ENCODE data around the gene RFX2. TPM values are rescaled to one million over a fixed set of nuclear protein-coding genes. Genes with fewer than 3 reads are reported as not detected.

Gene RFX2
- total and polyA plus RNA-seq, 2 experiments from 2014 or later = 2.3 to 4.9 TPM

DNA sequence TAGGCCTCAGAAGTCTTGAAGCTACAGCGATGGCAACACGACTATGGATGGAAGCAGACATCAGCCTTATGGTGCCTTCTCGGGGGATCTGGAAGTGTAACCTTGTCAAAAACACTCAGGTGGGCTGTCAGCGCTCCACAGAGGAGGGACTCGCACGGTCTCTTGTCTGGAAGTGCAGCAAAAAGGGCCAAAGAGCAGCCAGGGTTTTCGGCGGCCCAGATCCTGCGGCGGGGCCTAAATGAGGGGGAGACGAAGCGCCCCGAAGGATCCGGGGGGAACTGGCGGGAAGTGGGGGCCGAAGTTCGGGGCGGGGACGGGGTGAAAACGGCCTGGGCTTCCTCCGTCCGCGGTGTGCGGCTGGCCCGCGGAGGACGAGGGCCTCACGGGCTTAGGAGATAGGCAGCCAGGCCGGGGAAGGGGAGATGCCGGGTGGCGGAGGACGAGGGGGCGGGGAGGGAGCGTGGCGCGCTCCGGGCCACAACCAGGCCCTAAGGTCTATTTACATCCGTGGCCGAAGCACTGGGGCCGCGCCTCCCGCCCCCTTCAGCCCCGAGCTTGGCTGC, 133.0 kb downstream of the RFX2 start:
- H3K4me3 ChIP-seq = peak overlapping the region; percentile 46
- DNase-seq (ENCODE audit: low spot score) = no peak

DNA sequence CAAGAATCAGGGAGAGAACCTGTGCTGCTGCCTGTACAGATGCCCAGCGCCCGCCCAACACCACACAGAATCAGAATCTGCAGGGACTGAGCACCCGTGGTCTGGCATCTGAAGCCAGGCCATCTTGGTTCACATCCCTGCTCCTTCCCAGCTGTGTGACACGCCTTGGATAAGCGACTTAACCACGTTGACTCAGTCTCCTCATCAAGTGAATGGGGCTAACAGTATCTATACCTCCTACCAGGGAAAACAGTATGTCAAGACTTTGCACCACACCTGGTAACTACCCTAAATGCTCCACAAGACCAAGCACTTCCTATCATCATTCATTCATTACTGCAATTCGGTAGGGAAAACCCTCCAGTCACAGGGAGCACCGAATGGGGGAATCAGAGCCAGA, 133.5 kb downstream of the RFX2 start:
- WGBS (ENCODE audit: low lambda C conversion rate, missing lambda C conversion rate) = 63% methylated on average over 8 of the region's 8 CpGs
- Histone ChIP-seq H4K20me1 (ENCODE audit: insufficient read depth, poor library complexity, severe bottlenecking) (peaks cover 36% of the 10 kb centered on the region), H3K79me2 (peaks cover 74% of the 10 kb centered on the region), H3K4me3 (peak overlapping the region; percentile 46), H3K27ac (peak overlapping the region; percentile 85), H3K36me3 (replicated peaks; ENCODE audit: insufficient read depth, low read depth) (no peaks in the 10 kb centered on the region), H3K9me3 (ENCODE audit: low read depth) (no peaks in the 10 kb centered on the region), H3K4me2 (peak overlapping the region; percentile 92), H3K9me2 (replicated peaks; ENCODE audit: insufficient read depth) (no peaks in the 10 kb centered on the region), H2AFZ (no peak overlapping the region), H3K27me3 (no peaks in the 10 kb centered on the region), H3K4me1 (ENCODE audit: insufficient read depth) (peaks cover 37% of the 10 kb centered on the region)
- no peak for DNase-seq (ENCODE audit: low spot score)
- TF ChIP-seq, protein P1, sequence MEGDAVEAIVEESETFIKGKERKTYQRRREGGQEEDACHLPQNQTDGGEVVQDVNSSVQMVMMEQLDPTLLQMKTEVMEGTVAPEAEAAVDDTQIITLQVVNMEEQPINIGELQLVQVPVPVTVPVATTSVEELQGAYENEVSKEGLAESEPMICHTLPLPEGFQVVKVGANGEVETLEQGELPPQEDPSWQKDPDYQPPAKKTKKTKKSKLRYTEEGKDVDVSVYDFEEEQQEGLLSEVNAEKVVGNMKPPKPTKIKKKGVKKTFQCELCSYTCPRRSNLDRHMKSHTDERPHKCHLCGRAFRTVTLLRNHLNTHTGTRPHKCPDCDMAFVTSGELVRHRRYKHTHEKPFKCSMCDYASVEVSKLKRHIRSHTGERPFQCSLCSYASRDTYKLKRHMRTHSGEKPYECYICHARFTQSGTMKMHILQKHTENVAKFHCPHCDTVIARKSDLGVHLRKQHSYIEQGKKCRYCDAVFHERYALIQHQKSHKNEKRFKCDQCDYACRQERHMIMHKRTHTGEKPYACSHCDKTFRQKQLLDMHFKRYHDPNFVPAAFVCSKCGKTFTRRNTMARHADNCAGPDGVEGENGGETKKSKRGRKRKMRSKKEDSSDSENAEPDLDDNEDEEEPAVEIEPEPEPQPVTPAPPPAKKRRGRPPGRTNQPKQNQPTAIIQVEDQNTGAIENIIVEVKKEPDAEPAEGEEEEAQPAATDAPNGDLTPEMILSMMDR (IDR thresholded peaks at IDR 0.05; ENCODE audit: poor library complexity) = no peak
- TF ChIP-seq EZH2 (IDR thresholded peaks at IDR 0.05; ENCODE audit: borderline replicate concordance) (no peak), EZH2phosphoT487 (IDR thresholded peaks at IDR 0.05; ENCODE audit: low read depth, severe bottlenecking, unreplicated experiment) (no peak)

More for the DNA sequence above, 133.0 kb downstream of the RFX2 start:
- no peaks in the 10 kb centered on the region for H3K9me2 ChIP-seq (replicated peaks; ENCODE audit: insufficient read depth)
- H3K79me2 ChIP-seq = peaks cover 69% of the 10 kb centered on the region
- no peaks in the 10 kb centered on the region for H3K27me3 ChIP-seq
- 3% methylated on average over 16 of the region's 43 CpGs for WGBS (ENCODE audit: low lambda C conversion rate, missing lambda C conversion rate)
- no peaks in the 10 kb centered on the region for H3K9me3 ChIP-seq (ENCODE audit: low read depth)
- H2AFZ ChIP-seq = peak overlapping the region; percentile 38
- H4K20me1 ChIP-seq (ENCODE audit: insufficient read depth, poor library complexity, severe bottlenecking) = peaks cover 32% of the 10 kb centered on the region
- H3K36me3 ChIP-seq (replicated peaks; ENCODE audit: insufficient read depth, low read depth) = no peaks in the 10 kb centered on the region
- H3K4me1 ChIP-seq (ENCODE audit: insufficient read depth) = peaks cover 37% of the 10 kb centered on the region
- TF ChIP-seq, protein P1 (IDR thresholded peaks at IDR 0.05; ENCODE audit: poor library complexity) = no peak
- no peak for TF ChIP-seq EZH2phosphoT487 (IDR thresholded peaks at IDR 0.05; ENCODE audit: low read depth, severe bottlenecking, unreplicated experiment)
- TF ChIP-seq EZH2 (IDR thresholded peaks at IDR 0.05; ENCODE audit: borderline replicate concordance) = no peak
- H3K27ac ChIP-seq = peak overlapping the region; percentile 85
- peak overlapping the region; percentile 92 for H3K4me2 ChIP-seq

DNA sequence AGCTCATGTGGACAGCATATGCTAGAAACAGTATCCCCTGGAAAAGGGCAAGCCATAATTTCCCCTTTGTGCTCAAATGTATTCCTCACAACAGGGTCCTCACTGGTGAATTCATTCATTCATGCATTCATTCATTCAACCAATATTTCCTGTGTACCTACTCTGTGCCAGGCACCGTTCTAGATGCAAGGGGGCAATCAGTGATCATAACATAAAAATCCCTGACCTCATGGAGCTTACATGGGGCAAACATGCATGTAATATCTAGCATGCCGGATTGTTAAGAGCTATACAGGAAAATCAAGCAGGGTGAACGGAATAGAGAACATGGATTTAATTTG, 134.9 kb downstream of the RFX2 start:
- no peaks in the 10 kb centered on the region for H3K9me3 ChIP-seq (ENCODE audit: low read depth)
- H3K4me2 ChIP-seq = peak overlapping the region; percentile 92
- H3K9me2 ChIP-seq (replicated peaks; ENCODE audit: insufficient read depth) = no peaks in the 10 kb centered on the region
- TF ChIP-seq, protein P1 (IDR thresholded peaks at IDR 0.05; ENCODE audit: poor library complexity) = no peak
- no peak for TF ChIP-seq EZH2 (IDR thresholded peaks at IDR 0.05; ENCODE audit: borderline replicate concordance)
- no peak for TF ChIP-seq EZH2phosphoT487 (IDR thresholded peaks at IDR 0.05; ENCODE audit: low read depth, severe bottlenecking, unreplicated experiment)
- H3K27ac ChIP-seq = peak overlapping the region; percentile 87
- DNase-seq (ENCODE audit: low spot score) = no peak
- H3K36me3 ChIP-seq (replicated peaks; ENCODE audit: insufficient read depth, low read depth) = no peaks in the 10 kb centered on the region
- no peak overlapping the region for H2AFZ ChIP-seq
- peaks cover 37% of the 10 kb centered on the region for H3K4me1 ChIP-seq (ENCODE audit: insufficient read depth)
- H3K79me2 ChIP-seq = peaks cover 88% of the 10 kb centered on the region
- H3K4me3 ChIP-seq = no peak overlapping the region
- WGBS (ENCODE audit: low lambda C conversion rate, missing lambda C conversion rate) = 91% methylated on average over 3 of the region's 3 CpGs
- no peaks in the 10 kb centered on the region for H3K27me3 ChIP-seq
- peaks cover 46% of the 10 kb centered on the region for H4K20me1 ChIP-seq (ENCODE audit: insufficient read depth, poor library complexity, severe bottlenecking)
